Tibial nerve (tissue), 4 donors: ENCODE data around the gene OSTF1. TPM values are rescaled to one million over a fixed set of nuclear protein-coding genes. Genes with fewer than 3 reads are reported as not detected.

Source experiments
- DNase-seq, 2 donors: peaks; one replicate each; pipeline ENCODE4 v3.0.0-alpha.2; 2019; ENCODE audit warnings: low spot score in 2 of 2
- H3K27ac ChIP-seq, 4 donors: fragments of 200-600 bp; sonication (generic) in 3 of 4; one replicate each; pipeline ENCODE4 v1.5.1; 2017 to 2019; ENCODE audit warnings: mild to moderate bottlenecking in 1 of 4
- H3K27me3 ChIP-seq, 2 donors: fragments of 200-600 bp; sonication (generic) in 1 of 2; one replicate each; pipeline versions ENCODE4 v1.5.1 to v1.6.0; 2017 to 2019
- H3K36me3 ChIP-seq, 3 donors: fragments of 200-600 bp; sonication (generic); one replicate each; pipeline ENCODE4 v1.5.1; 2018 to 2019
- H3K4me1 ChIP-seq, 4 donors: fragments of 200-600 bp; sonication (generic) in 3 of 4; one replicate each; pipeline ENCODE4 v1.5.1; 2017 to 2019
- H3K4me3 ChIP-seq, 4 donors: fragments of 200-600 bp; sonication (generic) in 3 of 4; one replicate each; pipeline ENCODE4 v1.5.1; 2017 to 2019; ENCODE audit warnings: mild to moderate bottlenecking in 1 of 4, moderate library complexity in 1 of 4
- H3K9me3 ChIP-seq, 4 donors: fragments of 200-600 bp; sonication (generic) in 3 of 4; one replicate each; pipeline ENCODE4 v1.5.1; 2017 to 2019
- CTCF ChIP-seq, 5 experiments: fragments of 200-600 bp in 3 of 5; fragments of 450-650 bp in 2 of 5; sonication (generic) in 3 of 5; IDR thresholded peaks; one replicate each; pipeline ENCODE4 v1.5.1; 2016 to 2019; ENCODE audit warnings: antibody characterized with exemption in 5 of 5, mild to moderate bottlenecking in 3 of 5, moderate library complexity in 2 of 5
- EP300 ChIP-seq, 2 donors: sonication (generic); formaldehyde crosslinking; IDR thresholded peaks; one replicate each; pipeline ENCODE4 v1.6.1; 2017; ENCODE audit warnings: antibody characterized with exemption in 2 of 2, mild to moderate bottlenecking in 1 of 2
- POLR2A ChIP-seq, 2 donors: fragments of 450-650 bp; IDR thresholded peaks; one replicate each; pipeline ENCODE4 v1.6.1; 2017; ENCODE audit warnings: antibody characterized with exemption in 2 of 2, mild to moderate bottlenecking in 2 of 2, moderate library complexity in 2 of 2
- WGBS, 2 donors: methylation state at CpG; one replicate each; pipeline ENCODE4 v1.1.5; 2018; 5-methylcytosine and 5-hydroxymethylcytosine counted together
- total RNA-seq, 4 donors: library from RNA; depleted of rRNA; stranded (reverse); fragments of >200 nt; gene quantifications; one replicate each; pipeline ENCODE4 v1.1.0, GENCODE V29; 2016

Gene OSTF1
- total RNA-seq, 4 donors from 2014 or later: 20.7 to 34.5 (median 24.8) TPM

DNA sequence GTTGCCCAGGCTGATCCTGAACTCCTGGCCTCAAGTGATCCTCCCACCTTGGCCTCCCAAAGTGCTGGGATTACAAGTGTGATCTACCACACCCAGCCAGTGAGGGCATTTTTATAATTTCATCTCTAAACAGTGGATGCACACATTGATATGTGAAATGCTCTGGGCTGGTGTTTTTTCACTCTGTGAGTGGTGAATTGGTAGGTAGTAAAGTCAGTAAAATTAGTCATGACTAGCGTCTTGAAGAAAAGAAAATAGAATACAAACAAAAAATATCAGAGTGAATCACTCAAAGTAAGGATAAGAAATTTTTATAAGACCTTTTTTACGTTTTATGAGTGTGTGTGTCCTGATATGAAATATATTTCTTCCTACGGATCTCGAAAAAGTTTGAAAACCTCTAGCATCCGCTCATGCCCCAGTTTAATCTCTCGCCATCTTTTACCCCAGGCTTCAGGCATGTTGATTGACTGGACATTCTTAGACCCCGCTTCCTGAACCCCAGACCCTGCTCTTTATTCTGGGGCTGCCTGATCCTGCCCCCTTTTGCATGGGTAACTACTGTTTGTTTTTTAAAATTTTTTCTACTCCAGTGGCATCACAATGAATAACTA, 14.0 kb downstream of the OSTF1 start:
- WGBS, 2 donors: 92 to 96% methylated on average over 7 of the region's 7 CpGs
- no peak for DNase-seq
- peak overlapping the region in 1 of 4 donors; percentile 24 for H3K27ac ChIP-seq
- no peaks in the 10 kb centered on the region for H3K27me3 ChIP-seq
- no peaks in the 10 kb centered on the region for H3K9me3 ChIP-seq
- no peak overlapping the region for H3K4me3 ChIP-seq
- TF ChIP-seq POLR2A (IDR thresholded peaks at IDR 0.05): no peak
- H3K36me3 ChIP-seq: no peaks in the 10 kb centered on the region
- peaks cover 0 to 55% (median 8%) of the 10 kb centered on the region in 4 donors for H3K4me1 ChIP-seq

- Histone ChIP-seq H3K4me3 (no peak overlapping the region), H3K36me3 (no peaks in the 10 kb centered on the region), H3K27me3 (no peaks in the 10 kb centered on the region), H3K4me1 (peaks cover 0 to 60% (median 11%) of the 10 kb centered on the region in 4 donors), H3K27ac (peak overlapping the region in 3 of 4 donors; percentile 7 to 71 (median 67)), H3K9me3 (no peaks in the 10 kb centered on the region)
- TF ChIP-seq CTCF (IDR thresholded peaks at IDR 0.05) (no peak), EP300 (IDR thresholded peaks at IDR 0.05) (no peak), POLR2A (IDR thresholded peaks at IDR 0.05) (no peak)
- WGBS, 2 donors: 78 to 85% methylated on average over 3 of the region's 3 CpGs
- DNase-seq: no peak
Observed at GRCh38 chr9:75104607-75105006, 16.3 kb downstream of the OSTF1 start.

DNA sequence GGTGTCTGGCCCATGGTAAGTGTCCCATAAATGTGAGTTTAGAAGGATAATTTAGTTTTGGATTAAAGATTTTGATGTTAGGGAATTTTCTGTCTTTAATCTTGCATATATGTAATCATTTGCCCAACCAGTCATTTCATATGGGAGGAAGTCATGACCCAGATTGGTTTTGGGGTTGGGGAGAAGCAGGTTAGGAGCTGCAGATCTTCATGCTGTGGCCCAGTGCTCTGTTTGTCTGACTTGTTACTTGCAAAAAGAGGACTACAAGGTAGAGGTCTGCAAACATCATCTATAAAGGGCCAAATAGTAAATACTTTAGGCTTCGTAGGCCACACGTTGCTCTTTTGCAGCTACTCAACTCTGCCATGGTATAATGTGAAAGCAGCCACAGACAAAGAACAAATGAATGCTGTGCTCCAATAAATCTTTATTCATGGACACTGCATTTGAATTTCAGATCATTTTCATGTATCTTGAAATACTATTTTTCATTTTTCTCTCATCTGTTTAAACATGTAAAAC, 16.8 kb downstream of the OSTF1 start:
- H3K36me3 ChIP-seq: no peaks in the 10 kb centered on the region
- H3K4me1 ChIP-seq: peaks cover 0 to 56% (median 11%) of the 10 kb centered on the region in 4 donors
- 51 to 52% methylated on average over 2 of the region's 2 CpGs for WGBS, 2 donors
- no peak overlapping the region for H3K4me3 ChIP-seq
- no peak for TF ChIP-seq CTCF (IDR thresholded peaks at IDR 0.05)
- no peak for TF ChIP-seq EP300 (IDR thresholded peaks at IDR 0.05)
- TF ChIP-seq POLR2A (IDR thresholded peaks at IDR 0.05): no peak
- no peak for DNase-seq
- H3K9me3 ChIP-seq: no peaks in the 10 kb centered on the region
- no peaks in the 10 kb centered on the region for H3K27me3 ChIP-seq
- H3K27ac ChIP-seq: peak overlapping the region in 3 of 4 donors; percentile 40 to 71 (median 67)

DNA sequence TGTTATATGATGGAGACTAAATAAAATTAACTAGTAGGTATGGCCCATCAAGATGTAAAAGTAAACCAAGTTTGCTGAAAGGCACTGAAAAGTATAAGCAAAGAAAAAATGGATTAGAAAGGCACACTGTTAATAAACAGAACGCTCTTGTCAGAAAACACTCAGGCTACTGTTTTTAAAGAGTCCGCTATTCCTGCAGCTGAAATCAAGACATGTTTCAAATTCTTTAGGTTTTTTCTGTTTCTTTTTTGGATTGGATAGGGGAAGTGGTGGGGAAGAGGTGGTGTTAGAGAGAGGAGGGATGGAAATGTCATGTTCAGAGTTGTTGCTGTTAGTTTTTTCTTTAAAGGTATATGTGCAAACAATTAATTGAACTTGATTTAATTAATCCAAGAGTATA, 17.5 kb downstream of the OSTF1 start:
- no peaks in the 10 kb centered on the region for H3K9me3 ChIP-seq
- H3K4me1 ChIP-seq: peaks cover 0 to 51% (median 11%) of the 10 kb centered on the region in 4 donors
- no peak for TF ChIP-seq POLR2A (IDR thresholded peaks at IDR 0.05)
- no peak for TF ChIP-seq EP300 (IDR thresholded peaks at IDR 0.05)
- no peak for TF ChIP-seq CTCF (IDR thresholded peaks at IDR 0.05)
- H3K36me3 ChIP-seq: no peaks in the 10 kb centered on the region
- no peak for DNase-seq
- no peak overlapping the region for H3K4me3 ChIP-seq
- 20 to 24% methylated on average over 2 of the region's 2 CpGs for WGBS, 2 donors
- no peaks in the 10 kb centered on the region for H3K27me3 ChIP-seq
- peak overlapping the region in 2 of 4 donors; percentile 67 to 71 for H3K27ac ChIP-seq

- Histone ChIP-seq H3K27me3 (no peaks in the 10 kb centered on the region), H3K27ac (peak overlapping the region in 3 of 4 donors; percentile 2 to 71 (median 67)), H3K4me1 (peaks cover 0 to 51% (median 11%) of the 10 kb centered on the region in 4 donors), H3K4me3 (no peak overlapping the region), H3K9me3 (no peaks in the 10 kb centered on the region), H3K36me3 (no peaks in the 10 kb centered on the region)
- 43 to 50% methylated on average over 6 of the region's 6 CpGs for WGBS, 2 donors
- no peak for DNase-seq
- no peak for TF ChIP-seq POLR2A (IDR thresholded peaks at IDR 0.05)
- no peak for TF ChIP-seq EP300 (IDR thresholded peaks at IDR 0.05)
- TF ChIP-seq CTCF (IDR thresholded peaks at IDR 0.05): no peak
Observed at GRCh38 chr9:75106857-75107256, 18.5 kb downstream of the OSTF1 start.
